ENCODE results near the gene SLC9A9.
"Not testable (repeated sequence)": the region's sequence is repeated elsewhere in the genome, so short reads cannot be mapped to it uniquely, and the experiment has no call there.

Gene SLC9A9

DNA sequence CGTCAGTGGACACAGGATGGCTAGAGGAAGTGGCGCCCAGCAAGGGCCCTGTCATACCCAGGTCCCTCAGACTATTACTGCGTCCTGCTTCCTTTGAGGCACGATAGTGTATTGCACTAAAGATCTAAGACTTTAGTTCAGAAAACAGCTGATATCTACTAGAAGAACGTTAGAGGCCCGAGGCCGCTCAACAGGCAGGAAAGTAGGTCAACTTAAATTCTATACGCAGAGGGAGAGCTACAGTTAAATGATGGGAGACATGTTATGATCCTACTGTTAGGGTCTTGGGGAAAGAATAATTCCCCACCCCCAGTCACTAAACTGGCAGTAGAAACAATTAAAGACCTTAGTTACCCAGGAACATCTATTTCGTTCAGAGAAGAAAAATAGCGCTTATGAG is 410.9 kb downstream of the SLC9A9 start:
- no peak for DNase-seq

DNA sequence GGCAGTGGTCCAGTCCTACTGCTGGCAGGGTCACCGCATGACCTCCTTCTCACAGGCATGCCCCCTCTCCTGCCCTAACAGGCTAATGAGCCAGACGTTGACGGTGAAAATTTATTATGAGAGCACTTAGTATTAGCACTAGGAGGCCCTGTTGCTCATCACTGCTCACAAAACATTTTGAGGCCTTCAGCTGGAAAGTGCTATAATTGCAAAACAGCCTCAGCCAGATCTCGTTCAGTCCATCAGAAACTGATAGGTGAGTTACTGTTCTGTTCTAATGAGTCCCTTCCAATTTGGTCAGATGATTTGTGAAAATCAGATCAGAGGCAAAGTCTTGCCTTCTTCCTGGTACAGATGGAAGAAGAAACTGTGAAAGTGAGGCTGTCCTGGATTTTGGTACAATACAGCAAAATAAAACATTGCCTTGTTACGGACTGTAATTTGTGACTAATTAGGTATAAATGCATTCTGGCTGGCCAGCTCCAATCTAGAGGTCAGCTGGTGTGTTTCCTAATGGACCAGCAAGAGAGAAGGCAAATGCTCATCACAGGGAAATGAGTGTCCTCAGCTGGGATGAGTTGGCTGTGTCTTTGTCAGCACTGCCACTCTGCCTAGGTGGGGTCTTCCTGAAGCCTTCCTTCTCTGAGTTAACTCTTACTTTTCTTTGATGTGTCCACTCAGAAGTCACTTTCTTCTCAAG is 411.9 kb downstream of the SLC9A9 start:
- DNase-seq, result no peak

DNA sequence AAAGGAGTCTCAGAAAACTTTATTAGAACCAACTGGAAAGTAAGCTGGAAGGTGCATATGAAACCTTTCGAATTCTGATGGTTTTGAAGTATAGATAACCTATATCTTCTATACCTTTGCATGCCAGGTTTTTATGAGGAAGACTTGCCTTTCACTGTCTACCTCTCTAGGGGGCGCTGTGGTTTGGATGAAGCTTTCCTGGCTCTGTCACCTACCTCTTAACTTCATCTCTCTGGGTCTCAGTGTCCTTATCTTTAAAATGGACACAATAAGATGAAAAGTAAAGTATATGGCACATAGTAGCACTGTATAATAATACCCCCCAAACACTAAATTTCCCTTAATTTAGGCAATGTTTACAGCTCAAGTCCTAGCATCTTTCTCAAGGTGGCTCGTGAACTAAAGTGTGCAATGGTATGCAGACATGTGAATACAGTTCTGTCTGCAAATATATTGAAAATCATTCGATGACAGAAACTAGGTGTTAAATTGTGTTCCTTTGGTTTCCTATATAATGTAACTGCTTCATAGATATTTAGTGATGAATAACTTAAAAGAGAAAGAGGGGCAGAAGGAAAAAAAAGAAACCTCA is 414.4 kb downstream of the SLC9A9 start:
- no peak for DNase-seq

DNA sequence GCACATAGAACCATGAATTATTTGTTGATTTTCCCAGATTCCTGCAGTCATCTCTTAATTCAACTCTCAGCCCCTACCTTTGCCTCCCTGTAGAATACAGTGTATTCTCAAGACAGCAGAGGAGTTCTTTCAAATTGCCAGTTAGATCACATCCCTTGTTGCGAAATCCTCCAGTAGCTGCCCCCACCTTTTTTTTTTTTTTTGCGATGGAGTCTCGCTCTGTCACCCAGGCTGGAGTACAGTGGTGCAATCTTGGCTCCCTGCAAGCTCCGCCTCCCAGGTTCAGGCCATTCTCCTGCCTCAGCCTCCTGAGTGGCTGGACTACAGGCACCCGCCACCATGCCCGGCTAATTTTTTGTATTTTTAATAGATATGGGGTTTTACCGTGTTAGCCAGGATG is 417.0 kb downstream of the SLC9A9 start:
- not testable (repeated sequence) for DNase-seq

DNA sequence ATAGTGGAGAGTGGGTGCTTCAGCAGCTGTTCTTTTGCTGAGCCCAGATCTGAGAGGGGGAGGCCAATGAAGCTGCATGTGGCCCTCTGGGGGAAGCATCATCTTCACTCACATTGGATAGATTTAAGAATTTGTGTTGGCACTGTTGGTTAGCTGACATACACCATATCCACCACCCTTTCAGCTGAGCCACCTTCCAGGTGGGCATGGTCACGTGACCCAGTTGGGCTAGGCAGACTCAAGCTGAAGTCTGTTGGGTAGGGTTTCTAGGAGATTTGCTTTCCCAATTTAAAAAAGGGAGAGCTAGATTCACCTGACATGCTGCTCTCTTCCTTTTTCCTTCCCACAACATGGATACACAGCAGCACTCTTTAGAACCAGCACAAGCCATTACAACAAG is 417.7 kb downstream of the SLC9A9 start:
- DNase-seq, result no peak

DNA sequence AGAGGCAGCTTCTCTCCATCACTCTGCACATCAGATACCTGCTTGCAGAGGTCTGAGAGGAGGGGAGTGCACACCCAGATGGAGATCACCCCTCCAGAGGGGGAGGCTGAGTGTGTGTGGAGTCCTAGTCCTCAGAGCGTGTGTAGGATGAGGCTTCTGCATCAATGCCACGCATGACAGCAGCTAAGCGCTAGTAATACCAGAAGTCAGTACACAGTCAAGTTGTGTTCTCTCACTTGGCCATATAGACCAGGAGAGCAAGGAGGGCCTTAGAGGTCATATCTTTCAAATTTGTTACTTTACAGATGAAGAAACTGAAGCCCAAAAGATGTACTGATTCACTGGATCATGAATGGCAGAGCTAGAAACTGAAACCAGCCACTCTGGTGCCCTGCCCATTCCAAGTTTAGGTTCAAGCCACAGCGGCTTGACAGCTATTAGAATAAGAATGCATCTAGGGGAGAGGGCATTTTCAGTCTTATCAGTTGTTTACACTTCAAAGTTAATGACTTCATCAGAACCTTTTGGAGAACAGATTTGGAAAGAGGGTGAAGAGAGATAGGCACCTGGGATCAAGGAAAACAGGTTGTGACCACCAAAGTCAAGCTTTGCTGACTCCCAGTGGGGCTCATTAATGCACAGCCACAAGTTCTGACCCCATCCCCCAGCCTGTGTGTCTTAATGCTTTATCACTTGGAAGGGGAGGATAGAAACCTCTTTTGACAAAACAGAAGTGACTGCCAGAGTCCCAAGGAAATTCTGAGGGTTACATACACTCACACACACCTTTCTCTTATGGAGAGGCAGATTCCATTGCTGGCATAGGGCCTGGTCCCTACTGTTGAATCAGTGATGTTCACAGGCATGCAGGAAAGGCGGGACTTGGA is 418.4 kb downstream of the SLC9A9 start:
- no peak for DNase-seq

DNA sequence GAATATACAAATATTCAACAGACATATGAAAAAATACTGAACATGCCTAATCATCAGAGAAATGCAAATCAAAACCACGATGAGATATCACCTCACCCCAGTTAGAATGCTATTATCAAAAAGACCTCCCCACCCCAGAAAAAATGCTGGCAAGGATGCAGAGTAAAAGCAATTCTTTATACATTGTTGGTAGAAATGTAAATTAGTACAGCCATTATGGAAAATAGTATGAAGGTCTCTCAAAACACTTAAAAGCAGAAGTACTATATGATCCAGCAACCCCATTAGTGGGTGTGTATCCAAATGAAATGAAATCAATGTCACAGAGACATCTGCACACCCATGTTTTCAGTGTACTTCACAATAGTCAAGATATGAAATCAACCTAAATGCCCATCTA is 420.0 kb downstream of the SLC9A9 start:
- no peak for DNase-seq

DNA sequence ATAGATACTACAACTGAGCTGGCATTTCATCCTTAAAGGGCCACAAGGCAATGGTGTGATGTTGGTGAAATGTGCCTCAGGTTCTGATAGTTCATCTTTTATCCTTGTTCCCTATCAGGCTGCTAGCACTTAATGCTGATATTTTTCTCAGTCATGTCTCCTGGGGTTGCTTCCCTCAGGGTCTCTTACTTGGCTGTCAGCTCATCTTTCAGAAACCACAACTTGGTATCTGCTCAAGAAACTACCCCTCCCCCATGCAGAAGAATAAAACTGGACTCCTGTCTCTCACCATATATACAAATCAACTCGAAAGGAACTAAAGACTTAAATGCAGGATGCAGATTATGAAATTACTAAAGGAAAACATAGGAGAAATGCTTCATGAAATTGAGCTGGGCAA is 420.6 kb downstream of the SLC9A9 start:
- DNase-seq, result no peak

DNA sequence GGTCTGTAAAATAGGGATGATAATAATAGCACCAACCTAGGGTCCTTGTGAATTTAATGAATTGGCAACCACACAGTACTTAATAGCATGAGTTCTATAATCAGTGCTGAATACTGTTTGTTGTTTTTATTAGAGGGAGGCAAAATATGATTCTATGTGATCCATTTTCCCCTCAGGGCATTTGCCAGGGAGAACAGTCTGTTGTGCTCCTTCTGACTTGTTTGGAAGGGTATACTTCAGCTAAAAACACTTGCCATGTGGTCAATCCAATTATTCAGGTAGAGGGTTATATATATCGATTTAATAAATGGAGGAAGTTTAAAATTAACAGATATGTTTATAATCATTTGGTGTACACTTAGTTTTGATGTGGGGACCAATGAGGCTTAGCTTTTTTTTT is 423.4 kb downstream of the SLC9A9 start:
- DNase-seq, result no peak

DNA sequence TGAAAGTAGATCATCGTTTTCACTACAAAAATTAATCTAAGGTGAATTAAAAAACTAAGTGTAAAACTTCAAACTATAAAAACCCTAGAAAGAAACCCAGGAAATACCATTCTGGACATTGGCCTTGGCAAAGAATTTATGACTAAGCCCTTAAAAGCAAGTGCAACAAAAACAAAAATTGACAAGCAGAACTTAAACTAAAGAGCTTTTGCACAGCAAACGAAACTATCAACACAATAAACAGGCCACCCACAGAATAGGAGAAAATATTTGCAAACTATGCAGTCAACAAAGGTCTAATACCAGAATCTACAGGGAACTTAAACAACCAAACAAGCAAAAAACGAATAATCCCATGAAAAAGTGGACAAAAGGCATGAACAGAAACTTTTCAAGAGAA is 426.7 kb downstream of the SLC9A9 start:
- no peak for DNase-seq

DNA sequence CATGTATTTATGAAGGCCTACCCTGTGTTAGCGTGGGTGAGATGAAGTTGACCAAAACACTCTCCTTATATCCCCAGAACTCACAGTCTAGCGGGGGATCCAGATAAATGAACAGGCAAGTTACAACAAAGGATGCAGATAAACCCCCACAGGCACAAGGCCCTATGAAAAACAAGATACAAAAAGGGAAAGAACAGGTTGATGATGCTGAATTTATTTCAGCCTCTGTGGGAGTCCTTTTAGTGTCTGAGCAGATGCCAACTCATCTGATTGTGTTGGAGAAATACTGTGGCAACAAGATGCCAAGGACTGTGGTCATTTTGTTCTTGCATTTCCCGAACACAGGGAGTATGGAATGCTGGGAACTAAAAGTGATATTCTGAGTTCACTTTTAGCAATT is 428.7 kb downstream of the SLC9A9 start:
- DNase-seq, result no peak

DNA sequence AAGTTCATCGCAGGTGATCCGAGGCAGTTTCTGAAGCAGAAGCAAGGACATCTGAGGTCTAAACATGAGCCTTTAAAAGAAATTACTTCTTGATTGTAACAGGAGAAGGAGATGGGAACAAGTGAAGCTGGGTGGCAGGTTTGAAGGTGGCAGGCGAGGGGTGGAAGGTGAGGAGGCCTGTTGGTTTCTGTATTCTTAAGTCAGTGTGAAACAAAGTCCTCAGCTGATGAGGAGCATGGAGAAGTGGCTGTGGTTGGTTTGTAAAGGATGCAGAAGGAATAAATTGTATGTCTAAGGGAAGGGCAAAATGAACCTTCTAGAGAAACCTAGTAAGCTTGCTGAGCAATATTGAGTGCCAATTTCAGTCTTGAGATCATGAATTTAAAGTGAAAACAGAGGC is 429.9 kb downstream of the SLC9A9 start:
- DNase-seq, result no peak

DNA sequence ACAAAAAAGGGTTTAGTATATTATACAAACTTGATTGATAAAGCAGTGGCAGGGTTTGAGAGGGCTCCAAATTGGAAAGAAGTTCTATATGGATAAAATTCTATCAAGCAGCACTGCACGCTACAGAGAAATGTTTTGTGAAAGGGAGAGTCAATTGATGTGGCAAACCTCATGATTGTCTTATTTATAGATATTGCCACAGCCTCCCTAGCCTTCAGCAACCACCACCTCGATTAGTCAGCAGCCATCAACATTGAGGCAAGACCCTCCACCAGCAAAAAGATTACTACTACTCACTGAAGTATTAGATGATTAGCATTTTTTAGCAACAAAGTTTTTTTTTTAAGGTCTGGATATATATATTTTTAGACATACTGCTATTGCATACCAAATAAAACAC is 432.0 kb downstream of the SLC9A9 start:
- no peak for DNase-seq

DNA sequence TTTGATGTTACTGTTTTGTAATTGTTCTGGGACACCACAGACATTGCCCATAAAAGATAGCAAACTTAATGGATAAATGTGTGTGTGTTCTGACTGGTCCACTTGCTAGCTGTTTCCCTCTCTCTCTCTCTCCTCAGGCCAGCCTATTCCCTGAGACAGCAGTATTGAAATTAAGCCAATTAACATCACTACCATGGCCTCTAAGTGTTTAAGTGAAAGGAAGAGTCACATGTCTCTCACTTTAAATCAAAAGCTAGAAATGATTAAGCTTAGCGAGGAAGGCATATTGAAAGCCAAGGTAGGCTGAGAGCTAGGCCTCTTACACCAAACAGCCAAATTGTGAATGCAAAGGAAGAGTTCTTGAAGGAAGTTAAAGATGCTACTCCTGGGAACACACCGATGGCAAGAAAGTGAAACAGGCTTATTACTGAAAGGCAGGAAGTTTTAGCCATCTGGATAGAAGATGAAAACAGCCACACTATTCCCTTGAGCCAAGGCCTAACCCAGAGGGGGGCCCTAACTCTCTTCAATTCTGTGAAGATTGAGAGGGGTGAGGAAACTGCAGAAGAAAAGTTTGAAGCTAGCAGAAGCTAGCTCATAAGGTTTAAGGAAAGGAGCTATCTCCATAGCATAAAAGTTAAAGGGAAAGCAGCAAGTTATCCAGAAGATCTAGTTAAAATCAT is 433.6 kb downstream of the SLC9A9 start:
- DNase-seq, result no peak

DNA sequence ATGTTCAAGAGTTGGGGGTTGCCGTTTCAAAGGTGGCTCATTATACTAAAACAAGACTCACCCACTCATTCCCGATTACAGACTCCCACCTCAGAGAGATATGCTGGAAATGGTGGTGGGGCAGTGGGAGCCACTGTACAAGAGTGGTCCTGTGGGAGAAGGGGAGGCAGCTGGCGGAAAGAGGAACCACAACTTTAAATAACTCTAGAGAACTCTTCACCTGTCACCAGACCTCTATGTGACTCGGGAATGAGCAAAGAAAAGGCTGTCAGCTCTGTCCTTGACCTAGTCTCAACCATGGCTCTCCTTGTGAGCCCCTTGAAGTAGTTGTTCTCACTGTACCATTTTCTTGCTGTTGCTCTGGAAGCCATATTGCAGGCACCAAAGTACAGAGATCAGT is 434.9 kb downstream of the SLC9A9 start:
- no peak for DNase-seq

DNA sequence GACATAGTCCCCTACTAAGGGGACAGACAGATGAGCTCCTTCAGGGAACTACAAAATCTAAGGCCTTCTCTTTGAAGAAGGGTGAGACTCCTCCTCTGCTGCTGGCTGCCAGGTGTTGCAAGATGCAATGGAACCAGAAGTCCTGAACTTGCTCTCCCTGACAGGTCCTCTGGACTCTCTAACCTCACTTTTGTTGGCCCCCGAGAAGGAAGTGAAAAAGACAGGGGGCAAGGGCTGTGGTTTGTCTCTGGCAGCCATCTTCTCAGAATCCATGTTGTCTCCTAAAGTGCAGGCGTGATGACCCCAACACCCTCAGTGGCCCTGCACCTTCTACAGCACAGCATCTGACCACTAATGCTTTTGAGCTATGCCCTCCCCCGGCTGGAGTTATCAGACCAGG is 436.2 kb downstream of the SLC9A9 start:
- DNase-seq, result no peak

DNA sequence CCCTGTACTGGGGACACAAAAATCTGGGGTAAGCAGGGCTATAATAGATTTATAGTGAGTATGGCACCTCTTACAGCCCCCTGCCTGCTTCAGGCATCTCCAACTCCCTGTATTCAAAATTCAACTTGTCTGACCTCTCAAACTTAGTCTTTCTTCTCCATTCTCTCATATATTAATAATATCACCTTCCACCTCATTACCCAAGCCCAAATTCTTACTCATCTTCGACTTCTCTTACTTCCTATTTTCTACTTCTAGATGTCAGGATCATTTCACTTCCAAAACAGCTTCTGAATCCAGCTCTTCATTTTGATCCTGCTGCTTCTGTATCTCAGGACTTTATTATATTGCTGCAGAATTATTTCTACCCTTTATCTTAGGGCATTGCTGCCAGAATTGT is 438.0 kb downstream of the SLC9A9 start:
- no peak for DNase-seq

DNA sequence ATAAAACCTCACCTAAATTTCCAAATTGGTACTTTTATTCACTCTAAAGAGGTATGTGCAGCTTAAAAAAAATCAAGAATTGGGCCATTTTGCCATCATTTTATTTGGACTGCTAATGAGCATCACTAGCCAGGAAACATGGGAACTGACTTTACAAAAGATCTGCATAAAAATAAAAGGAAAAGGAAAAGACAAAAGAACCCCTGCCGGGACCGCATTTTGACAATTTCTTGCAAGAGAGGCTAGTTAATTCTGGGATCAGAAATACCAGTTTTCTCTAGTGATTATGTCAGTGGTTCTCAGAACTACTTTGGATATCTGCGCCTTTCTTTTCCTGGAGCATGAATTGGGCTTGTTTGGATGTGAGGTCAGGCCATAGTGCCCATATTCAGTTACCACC is 439.5 kb downstream of the SLC9A9 start:
- no peak for DNase-seq

DNA sequence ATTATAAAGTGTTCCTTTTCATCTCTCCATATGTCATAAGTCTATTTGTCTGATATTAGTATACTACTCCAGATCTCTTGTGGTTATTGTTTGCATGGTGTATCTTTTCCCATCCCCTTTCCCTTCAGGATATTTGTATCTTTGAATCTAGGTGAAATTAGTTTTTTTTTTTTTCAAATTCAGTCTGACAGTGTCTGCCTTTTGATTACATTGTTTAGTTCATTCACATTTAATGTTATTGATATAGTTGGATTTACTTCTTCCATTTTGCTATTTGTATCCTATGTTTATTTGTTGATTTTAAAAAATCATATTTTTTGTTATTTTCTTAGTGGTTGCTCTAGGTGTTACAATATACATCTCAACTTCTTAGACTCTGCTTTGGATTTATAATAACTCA is 445.7 kb downstream of the SLC9A9 start:
- no peak for DNase-seq

DNA sequence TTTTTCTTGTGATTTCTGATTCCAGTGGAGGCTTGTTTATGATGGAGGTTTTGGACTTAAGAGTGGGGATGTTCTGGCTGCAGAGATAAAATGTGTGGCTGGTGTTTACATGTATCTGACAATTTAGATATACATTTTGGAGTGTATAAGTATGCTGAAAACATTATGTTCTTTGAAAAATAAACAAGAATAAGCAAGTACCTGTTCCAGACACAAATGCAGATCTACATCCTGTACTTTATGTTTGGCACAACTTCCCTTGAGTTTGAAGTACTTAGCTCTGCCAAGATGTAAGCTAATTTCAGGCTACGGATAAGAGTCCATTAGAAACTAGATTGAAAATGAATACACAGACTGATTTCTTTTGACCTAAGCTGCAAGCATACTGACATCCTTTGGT is 451.5 kb downstream of the SLC9A9 start:
- DNase-seq, result no peak

DNA sequence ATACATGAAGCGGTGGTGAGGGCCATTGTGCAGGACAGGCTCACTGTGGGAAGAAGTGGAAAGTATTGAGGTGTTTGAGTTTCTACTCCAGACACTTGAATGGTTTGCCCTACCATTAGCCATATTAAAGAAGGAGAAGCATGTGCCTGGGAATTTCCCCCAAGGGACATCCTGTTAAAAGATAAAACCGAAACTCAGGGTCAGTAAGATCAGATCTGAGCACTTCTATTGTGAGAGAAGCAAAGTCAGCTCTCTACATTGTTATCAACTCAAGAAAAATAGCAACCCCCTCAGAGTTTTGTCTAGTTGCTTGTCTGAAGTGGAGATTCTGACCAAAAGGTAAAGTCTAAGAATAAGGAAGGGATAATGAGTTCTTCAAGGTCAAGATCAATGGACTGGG is 458.9 kb downstream of the SLC9A9 start:
- no peak for DNase-seq

DNA sequence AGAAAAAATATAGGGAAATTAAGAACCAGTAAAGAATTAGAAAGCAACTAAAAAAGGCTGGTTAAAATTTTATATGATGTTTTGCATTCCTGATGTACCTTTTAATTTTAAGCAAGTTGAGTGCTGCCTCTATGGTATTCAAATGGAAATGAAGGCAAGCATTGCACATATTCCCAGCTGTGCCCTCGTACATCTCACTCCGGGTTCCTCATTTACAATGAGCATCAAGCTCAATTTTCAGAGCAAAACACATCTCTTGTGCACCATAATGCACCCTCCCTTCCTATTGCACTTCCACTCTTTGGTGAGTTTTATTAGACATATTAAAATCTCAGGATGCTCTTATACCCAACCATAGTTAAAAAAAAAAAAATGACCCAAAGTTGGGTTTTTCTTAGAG is 460.8 kb downstream of the SLC9A9 start:
- DNase-seq, result no peak

DNA sequence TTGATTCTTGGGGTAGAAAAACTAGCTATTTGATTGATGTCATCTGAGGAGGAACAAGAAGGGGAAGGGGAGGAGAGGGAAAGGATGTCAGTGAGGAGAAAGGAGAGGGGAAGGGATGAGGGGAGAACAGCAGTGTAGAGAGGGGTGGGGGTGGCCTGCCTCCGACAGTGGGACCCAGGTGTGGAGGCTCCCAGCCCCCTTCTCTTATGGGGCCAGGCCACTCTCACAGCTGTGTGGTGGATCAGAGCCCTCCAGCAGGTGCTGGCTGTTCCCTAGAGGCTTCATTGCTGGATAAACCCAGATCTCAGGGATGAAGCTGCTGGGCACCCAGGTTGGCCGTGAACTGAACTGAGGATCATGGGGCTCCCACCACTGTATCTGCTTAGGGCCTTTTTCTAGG is 464.2 kb downstream of the SLC9A9 start:
- DNase-seq, result no peak

DNA sequence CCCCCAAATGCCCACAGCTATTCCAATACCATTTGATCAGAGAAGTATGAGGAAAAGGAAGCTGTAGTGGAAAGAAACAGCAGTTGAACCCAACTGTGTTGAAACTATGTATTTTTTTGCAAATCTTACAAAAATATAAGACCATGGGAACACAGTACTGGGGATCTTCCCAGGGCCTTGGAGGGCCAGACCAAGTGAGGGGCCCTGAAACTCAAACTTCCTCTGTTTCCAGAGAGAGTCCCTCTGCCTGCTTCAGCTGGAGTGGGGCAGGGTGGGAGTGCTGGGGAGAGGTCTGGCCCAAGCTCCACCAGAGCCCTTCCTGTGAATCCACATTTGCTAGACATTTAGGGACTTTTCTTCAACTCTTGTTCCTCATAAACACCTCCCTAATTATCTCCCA is 464.8 kb downstream of the SLC9A9 start:
- no peak for DNase-seq
